ENCODE measurements around the gene GNL1. TPM values are rescaled to one million over a fixed set of nuclear protein-coding genes. Genes with fewer than 3 reads are reported as not detected.

GNL1 gene
- total RNA-seq, 4 donors from 2014 or later = 13.5 to 34.1 (median 20.7) TPM

- Histone ChIP-seq H3K27ac (peak overlapping the region in 2 of 4 donors; percentile 96 to 99), H3K36me3 (peaks cover 0 to 19% (median 0%) of the 10 kb centered on the region in 4 donors), H3K4me3 (peak overlapping the region in 1 of 4 donors; percentile 91), H3K27me3 (no peaks in the 10 kb centered on the region), H3K9me3 (no peaks in the 10 kb centered on the region), H3K4me1 (peaks cover 9 to 22% (median 18%) of the 10 kb centered on the region in 4 donors)
- WGBS, 2 donors (ENCODE audit: low coverage in 1 of 2) = 92 to 93% methylated on average over 2 to 4 of the region's 4 CpGs
- intact Hi-C loops (cut with DNase I; ENCODE audit: low total_unique reads) (no loop called here), in situ Hi-C loops (cut with MboI; ENCODE audit: low pct_ligation_motif_present in 1 of 4, low pct_unique_long_range_greater_than_20kb in 1 of 4, low sequenced_read_pairs in 3 of 4) (no loop called here)
- no peak for DNase-seq
- TF ChIP-seq CTCF (IDR thresholded peaks at IDR 0.05) (no peak), POLR2AphosphoS5 (IDR thresholded peaks at IDR 0.05) (no peak), EP300 (IDR thresholded peaks at IDR 0.05; ENCODE audit: low read depth) (no peak), POLR2A (IDR thresholded peaks at IDR 0.05) (no peak)
Measured at GRCh38 chr6:30554404-30554803, 1.9 kb downstream of the GNL1 start.

- Histone ChIP-seq H3K4me1 (peaks cover 0 to 3% (median 0%) of the 10 kb centered on the region in 4 donors), H3K4me3 (no peak overlapping the region), H3K27me3 (no peaks in the 10 kb centered on the region), H3K27ac (no peak overlapping the region), H3K9me3 (no peaks in the 10 kb centered on the region), H3K36me3 (peaks cover 0 to 30% (median 4%) of the 10 kb centered on the region in 4 donors)
- DNase-seq = no peak
- TF ChIP-seq POLR2A (IDR thresholded peaks at IDR 0.05) (no peak), POLR2AphosphoS5 (IDR thresholded peaks at IDR 0.05) (no peak), CTCF (IDR thresholded peaks at IDR 0.05) (no peak)
- 86 to 90% methylated on average over 2 of the region's 2 CpGs for WGBS, 2 donors (ENCODE audit: low coverage in 1 of 2)
- intact Hi-C loops (cut with DNase I; ENCODE audit: low total_unique reads) (no loop called here), in situ Hi-C loops (cut with MboI; ENCODE audit: low pct_ligation_motif_present in 1 of 4, low pct_unique_long_range_greater_than_20kb in 1 of 4, low sequenced_read_pairs in 3 of 4) (loop anchor here in 1 of 4 donors (5.0 kb wide), 1 partner anchor 66 kb away; no protein-coding TSS in a partner anchor)
Measured at GRCh38 chr6:30548375-30548774, 7.9 kb downstream of the GNL1 start.

GRCh38 chr6:30547454-30547853 is 8.8 kb downstream of the GNL1 start:
- peaks cover 0 to 20% (median 4%) of the 10 kb centered on the region in 4 donors for H3K36me3 ChIP-seq
- TF ChIP-seq EP300 (IDR thresholded peaks at IDR 0.05; ENCODE audit: low read depth) = no peak
- TF ChIP-seq POLR2AphosphoS5 (IDR thresholded peaks at IDR 0.05) = no peak
- TF ChIP-seq POLR2A (IDR thresholded peaks at IDR 0.05) = no peak
- no peak for TF ChIP-seq CTCF (IDR thresholded peaks at IDR 0.05)
- no peak overlapping the region for H3K4me3 ChIP-seq
- no peaks in the 10 kb centered on the region for H3K9me3 ChIP-seq
- intact Hi-C loops (cut with DNase I; ENCODE audit: low total_unique reads) (no loop called here), in situ Hi-C loops (cut with MboI; ENCODE audit: low pct_ligation_motif_present in 1 of 4, low pct_unique_long_range_greater_than_20kb in 1 of 4, low sequenced_read_pairs in 3 of 4) (loop anchor here in 1 of 4 donors (5.0 kb wide), 1 partner anchor 65 kb away; no protein-coding TSS in a partner anchor)
- 92% methylated on average over 6 of the region's 6 CpGs; no CpG with 5 or more reads in 1 of the 2 donors for WGBS, 2 donors (ENCODE audit: low coverage in 1 of 2)
- no peak overlapping the region for H3K27ac ChIP-seq
- H3K27me3 ChIP-seq = no peaks in the 10 kb centered on the region
- peaks cover 0 to 3% (median 0%) of the 10 kb centered on the region in 4 donors for H3K4me1 ChIP-seq
- DNase-seq = no peak

- DNase-seq = no peak
- H3K36me3 ChIP-seq = peaks cover 0 to 12% (median 4%) of the 10 kb centered on the region in 4 donors
- WGBS, 2 donors (ENCODE audit: low coverage in 1 of 2) = 0 to 38% methylated on average over 2 to 6 of the region's 6 CpGs
- no peaks in the 10 kb centered on the region for H3K9me3 ChIP-seq
- peaks cover 0 to 10% (median 6%) of the 10 kb centered on the region in 4 donors for H3K4me1 ChIP-seq
- no peak overlapping the region for H3K4me3 ChIP-seq
- intact Hi-C loops (cut with DNase I; ENCODE audit: low total_unique reads) = no loop called here
- H3K27ac ChIP-seq = no peak overlapping the region
- TF ChIP-seq CTCF (IDR thresholded peaks at IDR 0.05) (peak; percentile 72 to 82 (median 79)), POLR2A (IDR thresholded peaks at IDR 0.05) (no peak), POLR2AphosphoS5 (IDR thresholded peaks at IDR 0.05) (no peak)
- no peaks in the 10 kb centered on the region for H3K27me3 ChIP-seq
- in situ Hi-C loops (cut with MboI; ENCODE audit: low pct_ligation_motif_present in 1 of 4, low pct_unique_long_range_greater_than_20kb in 1 of 4, low sequenced_read_pairs in 3 of 4) = loop anchor here in 1 of 4 donors (5.0 kb wide), 1 partner anchor 62 kb away; no protein-coding TSS in a partner anchor
Measured at GRCh38 chr6:30544666-30545272, 11.5 kb downstream of the GNL1 start.
